Mammary epithelial cell (primary cell): ENCODE measurements around the gene LSP1.

Experiments used
- EZH2 ChIP-seq: IDR thresholded peaks from 2 replicates; pipeline ENCODE4 v1.6.1; 2012; ENCODE audit warnings: low read length, inconsistent platforms, borderline replicate concordance
- TF ChIP-seq, protein P1 (sequence below), 2 donors: IDR thresholded peaks in 1 of 2; conservative IDR thresholded peaks in 1 of 2; 2 replicates each; pipeline ENCODE4 v1.5.1; 2011 to 2012; ENCODE audit warnings: inconsistent platforms in 2 of 2, low read length in 2 of 2, mild to moderate bottlenecking in 2 of 2, control low read depth in 1 of 2, low read depth in 1 of 2; ENCODE audit not compliant: insufficient read depth in 1 of 2; ENCODE audit errors: extremely low read depth in 1 of 2

DNA sequence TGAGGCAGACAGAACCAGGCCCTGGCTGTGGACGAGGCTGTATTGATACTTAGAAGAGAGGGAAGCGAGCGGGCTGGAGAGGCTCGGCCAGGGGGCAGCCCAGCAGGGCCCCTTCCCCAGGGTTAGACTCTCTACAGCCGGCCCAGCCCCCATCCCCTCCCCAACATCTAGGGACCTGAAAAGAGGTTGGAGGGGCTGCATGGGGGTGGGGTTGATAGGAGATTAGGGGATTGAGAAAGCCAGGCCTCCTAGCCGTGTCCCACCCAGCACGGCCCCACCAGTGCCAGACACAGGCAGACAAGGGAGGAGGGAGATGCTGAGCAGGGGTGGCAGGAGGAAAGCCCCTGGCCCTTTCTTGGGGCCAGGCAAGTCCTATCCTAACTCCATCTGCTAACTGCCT is 5.7 kb downstream of the LSP1 start:
- TF ChIP-seq EZH2: no peak
- TF ChIP-seq, protein P1, sequence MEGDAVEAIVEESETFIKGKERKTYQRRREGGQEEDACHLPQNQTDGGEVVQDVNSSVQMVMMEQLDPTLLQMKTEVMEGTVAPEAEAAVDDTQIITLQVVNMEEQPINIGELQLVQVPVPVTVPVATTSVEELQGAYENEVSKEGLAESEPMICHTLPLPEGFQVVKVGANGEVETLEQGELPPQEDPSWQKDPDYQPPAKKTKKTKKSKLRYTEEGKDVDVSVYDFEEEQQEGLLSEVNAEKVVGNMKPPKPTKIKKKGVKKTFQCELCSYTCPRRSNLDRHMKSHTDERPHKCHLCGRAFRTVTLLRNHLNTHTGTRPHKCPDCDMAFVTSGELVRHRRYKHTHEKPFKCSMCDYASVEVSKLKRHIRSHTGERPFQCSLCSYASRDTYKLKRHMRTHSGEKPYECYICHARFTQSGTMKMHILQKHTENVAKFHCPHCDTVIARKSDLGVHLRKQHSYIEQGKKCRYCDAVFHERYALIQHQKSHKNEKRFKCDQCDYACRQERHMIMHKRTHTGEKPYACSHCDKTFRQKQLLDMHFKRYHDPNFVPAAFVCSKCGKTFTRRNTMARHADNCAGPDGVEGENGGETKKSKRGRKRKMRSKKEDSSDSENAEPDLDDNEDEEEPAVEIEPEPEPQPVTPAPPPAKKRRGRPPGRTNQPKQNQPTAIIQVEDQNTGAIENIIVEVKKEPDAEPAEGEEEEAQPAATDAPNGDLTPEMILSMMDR (conservative IDR thresholded peaks at IDR 0.05 in 1 of 2, IDR thresholded peaks at IDR 0.05 in 1 of 2; ENCODE audit: extremely low read depth in 1 of 2, insufficient read depth in 1 of 2, low read depth in 1 of 2, low read length in 2 of 2): no peak
